Esophagus muscularis mucosa (tissue), 4 donors: ENCODE results near the gene USF2. TPM values are rescaled to one million over a fixed set of nuclear protein-coding genes. Genes with fewer than 3 reads are reported as not detected.

Experiments used
- DNase-seq: peaks from one replicate; pipeline ENCODE4 v3.0.0-alpha.2; 2017; ENCODE audit errors: extremely low spot score
- H3K27ac ChIP-seq, 4 donors: fragments of 200-600 bp; sonication (generic); replicated peaks in 1 of 4; 1 replicate in 3 of 4; 2 replicates in 1 of 4; pipeline ENCODE4 v1.5.1; 2016 to 2019; ENCODE audit warnings: mild to moderate bottlenecking in 1 of 4
- H3K27me3 ChIP-seq, 4 donors: fragments of 200-600 bp; sonication (generic); one replicate each; pipeline versions ENCODE4 v1.5.1 to v1.6.0; 2016 to 2019
- H3K36me3 ChIP-seq, 4 donors: fragments of 200-600 bp; sonication (generic); one replicate each; pipeline ENCODE4 v1.5.1; 2016 to 2019
- H3K4me1 ChIP-seq, 4 donors: fragments of 200-600 bp; sonication (generic); one replicate each; pipeline ENCODE4 v1.5.1; 2016 to 2019
- H3K4me3 ChIP-seq, 4 donors: fragments of 200-600 bp; sonication (generic); 1 replicate in 2 of 4; 2 replicates in 2 of 4; pipeline ENCODE4 v1.5.1; 2016 to 2019; ENCODE audit warnings: mild to moderate bottlenecking in 4 of 4, moderate library complexity in 1 of 4
- H3K9me3 ChIP-seq, 4 donors: fragments of 200-600 bp; sonication (generic); 1 replicate in 3 of 4; 2 replicates in 1 of 4; pipeline ENCODE4 v1.5.1; 2016 to 2019
- CTCF ChIP-seq, 3 experiments: fragments of 200-600 bp in 2 of 3; fragments of 450-650 bp in 1 of 3; sonication (generic) in 2 of 3; IDR thresholded peaks; one replicate each; pipeline ENCODE4 v1.5.1; 2017 to 2019; ENCODE audit warnings: antibody characterized with exemption in 3 of 3, mild to moderate bottlenecking in 2 of 3, moderate library complexity in 1 of 3
- EP300 ChIP-seq: sonication (generic); formaldehyde crosslinking; IDR thresholded peaks from one replicate; pipeline ENCODE4 v1.6.1; 2017; ENCODE audit warnings: antibody characterized with exemption
- POLR2A ChIP-seq: fragments of 450-650 bp; IDR thresholded peaks from one replicate; pipeline ENCODE4 v1.6.1; 2017; ENCODE audit warnings: antibody characterized with exemption, moderate library complexity, mild to moderate bottlenecking, low read depth
- POLR2AphosphoS5 ChIP-seq, 2 donors: sonication (generic); formaldehyde crosslinking; IDR thresholded peaks; one replicate each; pipeline ENCODE4 v1.6.1; 2017; ENCODE audit warnings: antibody characterized with exemption in 2 of 2
- WGBS: methylation state at CpG from one replicate; pipeline ENCODE4 v1.1.5; 2018; 5-methylcytosine and 5-hydroxymethylcytosine counted together
- intact Hi-C: fragments of 100-400 bp; cut with DNase I; formaldehyde crosslinking; loops from one replicate; pipeline ENCODE4 v1.15.1; 2023
- total RNA-seq, 4 donors: library from RNA; depleted of rRNA; stranded (reverse); fragments of >200 nt; gene quantifications; one replicate each; pipeline versions ENCODE4 v1.1.0 to v1.2.1, GENCODE V29; 2016

USF2 gene
- total RNA-seq, 4 donors from 2014 or later = 111 to 122 (median 116) TPM

- WGBS = 96% methylated on average over 1 of the region's 1 CpG
- Histone ChIP-seq H3K4me3 (no peak overlapping the region), H3K27ac (no peak overlapping the region), H3K36me3 (no peaks in the 10 kb centered on the region), H3K4me1 (no peaks in the 10 kb centered on the region), H3K27me3 (peaks cover 0 to 39% (median 0%) of the 10 kb centered on the region in 4 donors), H3K9me3 (peaks cover 0 to 20% (median 15%) of the 10 kb centered on the region in 4 donors)
- TF ChIP-seq CTCF (IDR thresholded peaks at IDR 0.05) (no peak), EP300 (no peak), POLR2AphosphoS5 (IDR thresholded peaks at IDR 0.05) (no peak), POLR2A (no peak)
- intact Hi-C loops = no loop called here
- DNase-seq = no peak
Measured at GRCh38 chr19:35241417-35241816, 27.3 kb upstream of the USF2 start.

GRCh38 chr19:35246466-35247092 lies 22.2 kb upstream of the USF2 start:
- peaks cover 0 to 11% (median 6%) of the 10 kb centered on the region in 4 donors for H3K9me3 ChIP-seq
- H3K27me3 ChIP-seq = peaks cover 0 to 70% (median 17%) of the 10 kb centered on the region in 4 donors
- WGBS = 71% methylated on average over 4 of the region's 4 CpGs
- DNase-seq = peak; percentile 39
- H3K36me3 ChIP-seq = no peaks in the 10 kb centered on the region
- H3K4me3 ChIP-seq = no peak overlapping the region
- intact Hi-C loops = no loop called here
- no peak for TF ChIP-seq POLR2AphosphoS5 (IDR thresholded peaks at IDR 0.05)
- no peak for TF ChIP-seq CTCF (IDR thresholded peaks at IDR 0.05)
- no peak for TF ChIP-seq EP300
- no peak for TF ChIP-seq POLR2A
- H3K4me1 ChIP-seq = peaks cover 9 to 23% (median 21%) of the 10 kb centered on the region in 4 donors
- no peak overlapping the region for H3K27ac ChIP-seq

- WGBS = 11% methylated on average over 8 of the region's 42 CpGs
- peaks cover 0 to 67% (median 17%) of the 10 kb centered on the region in 4 donors for H3K27me3 ChIP-seq
- peaks cover 9 to 23% (median 21%) of the 10 kb centered on the region in 4 donors for H3K4me1 ChIP-seq
- intact Hi-C loops = no loop called here
- no peaks in the 10 kb centered on the region for H3K36me3 ChIP-seq
- peak overlapping the region; percentile 49 to 62 (median 51) for H3K4me3 ChIP-seq
- DNase-seq = peak; percentile 80
- H3K9me3 ChIP-seq = peaks cover 0 to 6% (median 2%) of the 10 kb centered on the region in 4 donors
- TF ChIP-seq CTCF (IDR thresholded peaks at IDR 0.05) = peak in 2 of 3 experiments; percentile 9 to 41
- no peak for TF ChIP-seq POLR2A
- TF ChIP-seq POLR2AphosphoS5 (IDR thresholded peaks at IDR 0.05) = peak in 1 of 2 donors; percentile 8
- peak overlapping the region; percentile 55 to 73 (median 64) for H3K27ac ChIP-seq
Measured at GRCh38 chr19:35247526-35248309, 21.0 kb upstream of the USF2 start.

GRCh38 chr19:35248310-35249145 lies 20.2 kb upstream of the USF2 start, which contains the start of gene LSR:
TSS of gene LSR (plus strand) at chr19:35249002. CDS start at chr19:35249023, 21 bp downstream.
- Histone ChIP-seq H3K9me3 (peaks cover 0 to 6% (median 2%) of the 10 kb centered on the region in 4 donors), H3K36me3 (no peaks in the 10 kb centered on the region), H3K27me3 (peaks cover 0 to 75% (median 17%) of the 10 kb centered on the region in 4 donors), H3K4me3 (peak within 1 kb of the TSS; percentile 49 to 62 (median 51)), H3K4me1 (peaks cover 9 to 23% (median 21%) of the 10 kb centered on the region in 4 donors), H3K27ac (peak within 1 kb of the TSS; percentile 55 to 73 (median 64))
- intact Hi-C loops = no loop called here
- under 1% methylated on average over 48 of the region's 69 CpGs for WGBS
- DNase-seq = peak; percentile 89
- TF ChIP-seq EP300 = no peak
- TF ChIP-seq CTCF (IDR thresholded peaks at IDR 0.05) = no peak
- peak in 1 of 2 donors; percentile 25 for TF ChIP-seq POLR2AphosphoS5 (IDR thresholded peaks at IDR 0.05)
- no peak for TF ChIP-seq POLR2A
